Transverse colon (tissue), 4 donors: ENCODE results near the gene HEPH. TPM values are rescaled to one million over a fixed set of nuclear protein-coding genes. Genes with fewer than 3 reads are reported as not detected.
A peak's percentile ranks its signal among the peaks of the same experiment; 100 is the strongest.
"Not testable (repeated sequence)": the region's sequence is repeated elsewhere in the genome, so short reads cannot be mapped to it uniquely, and the experiment has no call there.

ENCODE experiments used
- DNase-seq: peaks from one replicate; pipeline ENCODE4 v3.0.0-alpha.2; 2019
- H3K27ac ChIP-seq, 4 donors: fragments of 200-600 bp; sonication (generic); 2 replicates each; pipeline ENCODE4 v1.5.1; 2016 to 2018; ENCODE audit warnings: inconsistent platforms in 4 of 4
- H3K27me3 ChIP-seq: fragments of 200-600 bp; sonication (generic); 2 replicates; pipeline ENCODE4 v1.5.1; 2017; ENCODE audit warnings: inconsistent platforms
- H3K36me3 ChIP-seq, 4 donors: fragments of 200-600 bp; sonication (generic); 2 replicates each; pipeline ENCODE4 v1.5.1; 2017 to 2019; ENCODE audit warnings: inconsistent platforms in 4 of 4
- H3K4me1 ChIP-seq, 4 donors: fragments of 200-600 bp; sonication (generic); 2 replicates each; pipeline ENCODE4 v1.5.1; 2017 to 2020; ENCODE audit warnings: inconsistent platforms in 4 of 4
- H3K4me3 ChIP-seq, 4 donors: fragments of 200-600 bp; sonication (generic); 1 replicate in 1 of 4; 2 replicates in 3 of 4; pipeline versions ENCODE4 v1.5.1 to v1.6.1; 2017 to 2019; ENCODE audit warnings: inconsistent platforms in 4 of 4
- H3K9me3 ChIP-seq, 2 donors: fragments of 200-600 bp; sonication (generic); 2 replicates each; pipeline ENCODE4 v1.5.1; 2017 to 2019; ENCODE audit warnings: inconsistent platforms in 2 of 2
- EP300 ChIP-seq: sonication (generic); formaldehyde crosslinking; IDR thresholded peaks from one replicate; pipeline ENCODE4 v1.6.1; 2017; ENCODE audit warnings: antibody characterized with exemption, low read depth
- POLR2A ChIP-seq: fragments of 450-650 bp; IDR thresholded peaks from one replicate; pipeline ENCODE4 v1.6.1; 2016; ENCODE audit warnings: antibody characterized with exemption, mild to moderate bottlenecking, moderate library complexity
- POLR2AphosphoS5 ChIP-seq, 3 donors: sonication (generic); formaldehyde crosslinking; IDR thresholded peaks; one replicate each; pipeline ENCODE4 v1.6.1; 2016; ENCODE audit warnings: antibody characterized with exemption in 3 of 3
- WGBS, 2 donors: methylation state at CpG; one replicate each; pipeline ENCODE4 v1.1.5; 2018; ENCODE audit warnings: low coverage in 1 of 2; 5-methylcytosine and 5-hydroxymethylcytosine counted together
- in situ Hi-C, 4 donors: fragments of 200-750 bp; cut with MboI; loops; one replicate each; pipeline versions ENCODE4 v1.15.0 to v1.15.1; 2017; ENCODE audit warnings: low sequenced_read_pairs in 3 of 4, low pct_ligation_motif_present in 1 of 4, low pct_unique_long_range_greater_than_20kb in 1 of 4
- intact Hi-C: fragments of 100-400 bp; cut with DNase I; formaldehyde crosslinking; loops from one replicate; pipeline ENCODE4 v1.15.1; 2023; ENCODE audit warnings: low total_unique reads
- total RNA-seq, 4 donors: library from RNA; depleted of rRNA; stranded (reverse); fragments of >200 nt; gene quantifications; one replicate each; pipeline ENCODE4 v1.1.0, GENCODE V29; 2016
- TF ChIP-seq, protein P1 (sequence below), 5 experiments: fragments of 200-600 bp in 3 of 5; fragments of 450-650 bp in 2 of 5; sonication (generic) in 3 of 5; IDR thresholded peaks; 1 replicate in 2 of 5; 2 replicates in 3 of 5; pipeline ENCODE4 v1.5.1; 2016 to 2017; ENCODE audit warnings: antibody characterized with exemption in 5 of 5, inconsistent platforms in 3 of 5, mild to moderate bottlenecking in 2 of 5, moderate library complexity in 1 of 5

Gene HEPH, protein sequence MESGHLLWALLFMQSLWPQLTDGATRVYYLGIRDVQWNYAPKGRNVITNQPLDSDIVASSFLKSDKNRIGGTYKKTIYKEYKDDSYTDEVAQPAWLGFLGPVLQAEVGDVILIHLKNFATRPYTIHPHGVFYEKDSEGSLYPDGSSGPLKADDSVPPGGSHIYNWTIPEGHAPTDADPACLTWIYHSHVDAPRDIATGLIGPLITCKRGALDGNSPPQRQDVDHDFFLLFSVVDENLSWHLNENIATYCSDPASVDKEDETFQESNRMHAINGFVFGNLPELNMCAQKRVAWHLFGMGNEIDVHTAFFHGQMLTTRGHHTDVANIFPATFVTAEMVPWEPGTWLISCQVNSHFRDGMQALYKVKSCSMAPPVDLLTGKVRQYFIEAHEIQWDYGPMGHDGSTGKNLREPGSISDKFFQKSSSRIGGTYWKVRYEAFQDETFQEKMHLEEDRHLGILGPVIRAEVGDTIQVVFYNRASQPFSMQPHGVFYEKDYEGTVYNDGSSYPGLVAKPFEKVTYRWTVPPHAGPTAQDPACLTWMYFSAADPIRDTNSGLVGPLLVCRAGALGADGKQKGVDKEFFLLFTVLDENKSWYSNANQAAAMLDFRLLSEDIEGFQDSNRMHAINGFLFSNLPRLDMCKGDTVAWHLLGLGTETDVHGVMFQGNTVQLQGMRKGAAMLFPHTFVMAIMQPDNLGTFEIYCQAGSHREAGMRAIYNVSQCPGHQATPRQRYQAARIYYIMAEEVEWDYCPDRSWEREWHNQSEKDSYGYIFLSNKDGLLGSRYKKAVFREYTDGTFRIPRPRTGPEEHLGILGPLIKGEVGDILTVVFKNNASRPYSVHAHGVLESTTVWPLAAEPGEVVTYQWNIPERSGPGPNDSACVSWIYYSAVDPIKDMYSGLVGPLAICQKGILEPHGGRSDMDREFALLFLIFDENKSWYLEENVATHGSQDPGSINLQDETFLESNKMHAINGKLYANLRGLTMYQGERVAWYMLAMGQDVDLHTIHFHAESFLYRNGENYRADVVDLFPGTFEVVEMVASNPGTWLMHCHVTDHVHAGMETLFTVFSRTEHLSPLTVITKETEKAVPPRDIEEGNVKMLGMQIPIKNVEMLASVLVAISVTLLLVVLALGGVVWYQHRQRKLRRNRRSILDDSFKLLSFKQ
- total RNA-seq: 100 to 1,000 TPM; 114 to 205 (median 155) TPM

DNA sequence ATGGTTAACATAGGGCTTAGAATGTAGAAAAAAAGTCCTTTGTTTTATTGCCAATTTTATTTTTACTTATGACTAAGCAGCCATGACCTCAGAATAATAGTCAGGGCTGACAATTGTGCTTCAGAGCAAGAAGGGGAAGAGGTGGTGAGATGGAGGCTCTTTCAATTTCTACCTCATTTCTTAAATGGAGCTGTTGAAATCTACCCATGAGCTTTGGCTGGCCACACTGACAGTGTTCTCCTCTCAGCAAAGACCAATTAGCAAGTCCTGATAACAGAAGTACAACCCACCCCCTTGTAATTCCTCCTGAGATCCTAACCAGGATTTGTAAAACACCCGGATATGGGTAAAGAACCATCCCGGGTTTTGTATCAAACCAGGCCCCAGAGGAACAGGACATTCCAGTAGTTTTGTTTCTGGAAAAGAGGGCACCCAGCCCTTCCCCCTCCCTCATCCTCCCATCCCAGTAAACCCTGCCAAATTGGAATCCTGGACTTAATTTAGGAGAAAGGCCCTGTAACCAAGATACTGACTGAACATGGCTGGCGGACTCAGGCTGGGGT is at the start of gene HEPH:
TSS of gene HEPH (plus strand) at position 399 of the 563 bp plus-strand sequence. CDS start 6,324 bp downstream, outside the sequence.
- DNase-seq: peak; percentile 25
- in situ Hi-C loops: no loop called here
- H3K4me1 ChIP-seq: peaks cover 0 to 19% (median 0%) of the 10 kb centered on the region in 4 donors
- no peaks in the 10 kb centered on the region for H3K27me3 ChIP-seq
- no peaks in the 10 kb centered on the region for H3K9me3 ChIP-seq
- peak; percentile 37 for TF ChIP-seq POLR2A
- TF ChIP-seq POLR2AphosphoS5 (IDR thresholded peaks at IDR 0.05): peak in 1 of 3 donors; percentile 35
- TF ChIP-seq EP300: no peak
- peak within 1 kb of the TSS; percentile 72 to 82 (median 80) for H3K27ac ChIP-seq
- H3K4me3 ChIP-seq: peak within 1 kb of the TSS in 3 of 4 donors; percentile 34 to 56 (median 36)
- intact Hi-C loops: no loop called here
- no peaks in the 10 kb centered on the region for H3K36me3 ChIP-seq
- WGBS, 2 donors: 51% methylated on average over 3 of the region's 3 CpGs; no CpG with 5 or more reads in 1 of the 2 donors

DNA sequence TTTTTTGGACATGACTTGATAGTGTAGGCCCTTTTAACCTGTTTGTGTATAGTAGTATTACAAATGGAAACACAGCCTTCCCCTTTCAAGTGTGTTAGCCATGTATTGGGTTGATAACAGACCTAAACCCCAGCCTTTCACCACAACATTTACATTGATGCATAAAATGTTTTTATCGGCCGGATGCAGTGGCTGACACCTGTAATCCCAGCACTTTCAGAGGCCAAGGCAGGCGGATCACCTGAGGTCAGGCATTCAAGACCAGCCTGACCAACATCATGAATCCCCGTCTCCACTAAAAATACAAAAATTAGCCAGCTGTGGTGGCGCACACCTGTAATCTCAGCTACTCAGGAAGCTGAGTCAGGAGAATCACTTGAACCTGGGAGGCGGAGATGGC is 45.3 kb upstream of the HEPH start:
- H3K27me3 ChIP-seq, H3K9me3 ChIP-seq, DNase-seq, H3K27ac ChIP-seq, H3K36me3 ChIP-seq, H3K4me3 ChIP-seq, intact Hi-C loops, H3K4me1 ChIP-seq, in situ Hi-C loops: not testable (repeated sequence)
- 87% methylated on average over 6 of the region's 6 CpGs; no CpG with 5 or more reads in 1 of the 2 donors for WGBS, 2 donors

GRCh38 chrX:66121354-66121753 is 42.7 kb upstream of the HEPH start:
- H3K4me1 ChIP-seq, H3K27me3 ChIP-seq, intact Hi-C loops, H3K4me3 ChIP-seq, H3K36me3 ChIP-seq, in situ Hi-C loops, DNase-seq, H3K9me3 ChIP-seq, H3K27ac ChIP-seq: not testable (repeated sequence)
- WGBS, 2 donors: 60 to 89% methylated on average over 1 to 2 of the region's 2 CpGs

DNA sequence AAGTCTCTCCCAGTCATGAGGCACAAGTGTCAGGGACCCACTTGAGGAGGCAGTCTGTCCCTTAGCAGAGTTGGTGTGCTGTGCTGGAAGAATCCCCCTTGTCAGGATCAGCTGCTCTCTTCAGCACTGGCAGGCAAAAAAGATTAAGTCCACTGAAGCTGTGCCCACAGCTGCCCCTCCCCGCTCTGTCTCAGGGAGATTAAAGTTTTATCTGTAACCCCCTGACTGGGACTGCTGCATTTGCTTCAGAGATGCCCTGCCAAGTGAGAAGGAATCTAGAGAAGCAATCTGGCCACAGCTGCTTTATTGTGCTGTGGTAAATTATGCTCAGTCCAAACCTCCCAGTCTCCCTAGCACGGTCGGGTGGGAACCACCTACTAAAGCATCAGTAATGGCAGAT is 37.4 kb upstream of the HEPH start:
- H3K4me3 ChIP-seq: no peak overlapping the region
- H3K36me3 ChIP-seq: no peaks in the 10 kb centered on the region
- DNase-seq: no peak
- in situ Hi-C loops: no loop called here
- TF ChIP-seq, protein P1, sequence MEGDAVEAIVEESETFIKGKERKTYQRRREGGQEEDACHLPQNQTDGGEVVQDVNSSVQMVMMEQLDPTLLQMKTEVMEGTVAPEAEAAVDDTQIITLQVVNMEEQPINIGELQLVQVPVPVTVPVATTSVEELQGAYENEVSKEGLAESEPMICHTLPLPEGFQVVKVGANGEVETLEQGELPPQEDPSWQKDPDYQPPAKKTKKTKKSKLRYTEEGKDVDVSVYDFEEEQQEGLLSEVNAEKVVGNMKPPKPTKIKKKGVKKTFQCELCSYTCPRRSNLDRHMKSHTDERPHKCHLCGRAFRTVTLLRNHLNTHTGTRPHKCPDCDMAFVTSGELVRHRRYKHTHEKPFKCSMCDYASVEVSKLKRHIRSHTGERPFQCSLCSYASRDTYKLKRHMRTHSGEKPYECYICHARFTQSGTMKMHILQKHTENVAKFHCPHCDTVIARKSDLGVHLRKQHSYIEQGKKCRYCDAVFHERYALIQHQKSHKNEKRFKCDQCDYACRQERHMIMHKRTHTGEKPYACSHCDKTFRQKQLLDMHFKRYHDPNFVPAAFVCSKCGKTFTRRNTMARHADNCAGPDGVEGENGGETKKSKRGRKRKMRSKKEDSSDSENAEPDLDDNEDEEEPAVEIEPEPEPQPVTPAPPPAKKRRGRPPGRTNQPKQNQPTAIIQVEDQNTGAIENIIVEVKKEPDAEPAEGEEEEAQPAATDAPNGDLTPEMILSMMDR (IDR thresholded peaks at IDR 0.05): no peak
- intact Hi-C loops: no loop called here
- 87% methylated on average over 3 of the region's 3 CpGs; no CpG with 5 or more reads in 1 of the 2 donors for WGBS, 2 donors
- no peaks in the 10 kb centered on the region for H3K9me3 ChIP-seq
- H3K27me3 ChIP-seq: no peaks in the 10 kb centered on the region
- H3K4me1 ChIP-seq: no peaks in the 10 kb centered on the region
- H3K27ac ChIP-seq: no peak overlapping the region

- Histone ChIP-seq H3K4me1 (no peaks in the 10 kb centered on the region), H3K27me3 (no peaks in the 10 kb centered on the region), H3K9me3 (no peaks in the 10 kb centered on the region), H3K36me3 (no peaks in the 10 kb centered on the region), H3K27ac (no peak overlapping the region), H3K4me3 (no peak overlapping the region)
- intact Hi-C loops (no loop called here), in situ Hi-C loops (no loop called here)
- TF ChIP-seq POLR2A (no peak), POLR2AphosphoS5 (IDR thresholded peaks at IDR 0.05) (no peak), EP300 (no peak)
- TF ChIP-seq, protein P1 (IDR thresholded peaks at IDR 0.05): no peak
- no peak for DNase-seq
Measured at GRCh38 chrX:66130469-66130868, 33.6 kb upstream of the HEPH start.

DNA sequence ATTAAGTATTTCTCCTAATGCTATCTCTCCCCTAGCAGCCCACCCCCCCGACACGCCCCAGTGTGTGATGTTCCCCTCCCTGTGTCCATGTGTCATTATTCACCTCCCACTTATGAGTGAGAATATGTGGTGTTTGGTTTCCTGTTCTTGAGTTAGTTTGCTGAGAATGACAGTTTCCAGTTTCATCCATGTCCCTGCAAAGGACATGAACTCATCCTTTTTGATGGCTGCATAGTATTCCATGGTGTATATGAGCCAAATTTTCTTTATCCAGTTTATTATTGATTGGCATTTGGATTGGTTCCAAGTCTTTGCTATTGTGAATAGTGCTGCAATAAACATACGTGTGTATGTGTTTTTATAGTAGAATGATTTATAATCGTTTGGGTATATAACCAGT is 28.8 kb upstream of the HEPH start:
- WGBS, 2 donors: 17 to 81% methylated on average over 1 to 4 of the region's 4 CpGs
- in situ Hi-C loops, H3K9me3 ChIP-seq, H3K27ac ChIP-seq, H3K27me3 ChIP-seq, DNase-seq, intact Hi-C loops, H3K4me1 ChIP-seq, H3K4me3 ChIP-seq, H3K36me3 ChIP-seq: not testable (repeated sequence)
